SK-N-SH treated with all-trans-retinoic acid at 6 μM for 48 hours (cell line): Measurements from ENCODE around the gene HAP1.

Source experiments
- ZC3H10 ChIP-seq: fragments of 250-450 bp; sonication (Bioruptor Pico); IDR thresholded peaks from 2 replicates; pipeline ENCODE4 v1.5.1; 2021; ENCODE audit warnings: mild to moderate bottlenecking, moderate library complexity
- TF ChIP-seq, protein P1 (sequence below): fragments of 250-450 bp; sonication (Bioruptor Pico); IDR thresholded peaks from 2 replicates; pipeline ENCODE4 v1.5.0; 2020; ENCODE audit warnings: mild to moderate bottlenecking, moderate library complexity

DNA sequence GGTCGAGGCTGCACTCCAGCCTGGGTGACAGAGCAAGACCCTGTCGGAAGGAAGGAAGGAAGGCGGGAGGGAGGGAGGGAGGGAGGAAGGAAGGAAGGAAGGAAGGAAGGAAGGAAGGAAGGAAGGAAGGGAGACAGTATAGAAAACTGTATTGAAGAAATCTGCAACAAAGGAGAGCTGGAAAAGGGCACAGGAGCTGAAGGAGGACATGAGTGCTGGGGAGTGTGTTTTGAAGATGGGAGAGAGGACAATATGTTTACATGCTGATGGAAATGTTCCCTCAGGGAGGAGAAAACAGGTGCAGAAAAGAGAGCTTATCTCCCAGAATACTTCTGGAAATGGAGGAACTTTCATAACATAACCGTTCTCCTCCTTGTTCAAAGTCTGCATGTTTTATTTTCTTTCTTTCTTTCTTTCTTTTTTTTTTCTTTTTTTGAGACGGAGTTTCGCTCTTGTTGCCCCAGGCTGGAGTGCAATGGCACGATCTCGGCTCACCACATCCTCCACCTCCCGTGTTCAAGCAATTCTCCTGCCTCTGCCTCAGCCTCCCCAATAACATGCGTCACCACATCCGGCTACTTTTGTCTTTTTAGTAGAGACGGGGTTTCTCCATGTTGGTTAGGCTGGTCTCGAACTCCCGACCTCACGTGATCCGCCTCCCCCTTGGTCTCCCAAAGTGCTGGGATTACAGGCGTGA is 2.7 kb upstream of the HAP1 start:
- TF ChIP-seq, protein P1, sequence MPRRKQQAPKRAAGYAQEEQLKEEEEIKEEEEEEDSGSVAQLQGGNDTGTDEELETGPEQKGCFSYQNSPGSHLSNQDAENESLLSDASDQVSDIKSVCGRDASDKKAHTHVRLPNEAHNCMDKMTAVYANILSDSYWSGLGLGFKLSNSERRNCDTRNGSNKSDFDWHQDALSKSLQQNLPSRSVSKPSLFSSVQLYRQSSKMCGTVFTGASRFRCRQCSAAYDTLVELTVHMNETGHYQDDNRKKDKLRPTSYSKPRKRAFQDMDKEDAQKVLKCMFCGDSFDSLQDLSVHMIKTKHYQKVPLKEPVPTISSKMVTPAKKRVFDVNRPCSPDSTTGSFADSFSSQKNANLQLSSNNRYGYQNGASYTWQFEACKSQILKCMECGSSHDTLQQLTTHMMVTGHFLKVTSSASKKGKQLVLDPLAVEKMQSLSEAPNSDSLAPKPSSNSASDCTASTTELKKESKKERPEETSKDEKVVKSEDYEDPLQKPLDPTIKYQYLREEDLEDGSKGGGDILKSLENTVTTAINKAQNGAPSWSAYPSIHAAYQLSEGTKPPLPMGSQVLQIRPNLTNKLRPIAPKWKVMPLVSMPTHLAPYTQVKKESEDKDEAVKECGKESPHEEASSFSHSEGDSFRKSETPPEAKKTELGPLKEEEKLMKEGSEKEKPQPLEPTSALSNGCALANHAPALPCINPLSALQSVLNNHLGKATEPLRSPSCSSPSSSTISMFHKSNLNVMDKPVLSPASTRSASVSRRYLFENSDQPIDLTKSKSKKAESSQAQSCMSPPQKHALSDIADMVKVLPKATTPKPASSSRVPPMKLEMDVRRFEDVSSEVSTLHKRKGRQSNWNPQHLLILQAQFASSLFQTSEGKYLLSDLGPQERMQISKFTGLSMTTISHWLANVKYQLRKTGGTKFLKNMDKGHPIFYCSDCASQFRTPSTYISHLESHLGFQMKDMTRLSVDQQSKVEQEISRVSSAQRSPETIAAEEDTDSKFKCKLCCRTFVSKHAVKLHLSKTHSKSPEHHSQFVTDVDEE (CRISPR knock-in tag), result no peak
- TF ChIP-seq ZC3H10 (CRISPR knock-in tag), result no peak
